T-helper 1 cell treated with Interleukin-12 subunit alpha and Interleukin-12 subunit beta and Interleukin-4 antibody, amounts not matched to agents 30 μg/mL and 1 μg/mL, for 36 hours (primary cell): ENCODE results near the gene TMEM178B.

Experiments
- H3K27ac Mint-ChIP-seq: one replicate; pipeline ENCODE4 v1.8.0; 2021; ENCODE audit warnings: mild to moderate bottlenecking, mixed read lengths
- H3K27me3 Mint-ChIP-seq: one replicate; pipeline ENCODE4 v1.8.0; 2021; ENCODE audit warnings: low read depth, mixed read lengths
- H3K36me3 Mint-ChIP-seq: one replicate; pipeline ENCODE4 v1.8.0; 2021; ENCODE audit warnings: low read depth, mixed read lengths
- H3K4me1 Mint-ChIP-seq: one replicate; pipeline ENCODE4 v1.8.0; 2021; ENCODE audit warnings: low read depth, mixed read lengths
- H3K4me3 Mint-ChIP-seq: one replicate; pipeline ENCODE4 v1.8.0; 2021; ENCODE audit warnings: mild to moderate bottlenecking, moderate library complexity, mixed read lengths
- H3K9me3 Mint-ChIP-seq: one replicate; pipeline ENCODE4 v1.8.0; 2021; ENCODE audit warnings: mixed read lengths

The TMEM178B gene

GRCh38 chr7:141522657-141523342 is 448.9 kb downstream of the TMEM178B start:
- H3K9me3 Mint-ChIP-seq: no peaks in the 10 kb centered on the region
- H3K4me3 Mint-ChIP-seq: no peak overlapping the region
- H3K4me1 Mint-ChIP-seq: peaks cover 4% of the 10 kb centered on the region
- no peak overlapping the region for H3K27ac Mint-ChIP-seq
- H3K36me3 Mint-ChIP-seq: no peaks in the 10 kb centered on the region
- H3K27me3 Mint-ChIP-seq: peaks cover 27% of the 10 kb centered on the region

- Mint-ChIP-seq H3K27me3 (peaks cover 42% of the 10 kb centered on the region), H3K4me1 (peaks cover 4% of the 10 kb centered on the region), H3K36me3 (no peaks in the 10 kb centered on the region), H3K27ac (no peak overlapping the region), H3K4me3 (no peak overlapping the region), H3K9me3 (no peaks in the 10 kb centered on the region)
Measured at GRCh38 chr7:141525973-141526514, 452.2 kb downstream of the TMEM178B start.

- Mint-ChIP-seq H3K9me3 (no peaks in the 10 kb centered on the region), H3K4me1 (peaks cover 4% of the 10 kb centered on the region)
Measured at GRCh38 chr7:141527076-141527475, 453.2 kb downstream of the TMEM178B start.

GRCh38 chr7:141528399-141528798 is 454.5 kb downstream of the TMEM178B start:
- H3K4me3 Mint-ChIP-seq: no peak overlapping the region
- H3K4me1 Mint-ChIP-seq: no peaks in the 10 kb centered on the region
- no peak overlapping the region for H3K27ac Mint-ChIP-seq
- peaks cover 46% of the 10 kb centered on the region for H3K27me3 Mint-ChIP-seq
- no peaks in the 10 kb centered on the region for H3K36me3 Mint-ChIP-seq
- H3K9me3 Mint-ChIP-seq: no peaks in the 10 kb centered on the region

More at GRCh38 chr7:141527076-141527475, 453.2 kb downstream of the TMEM178B start:
- Mint-ChIP-seq H3K27ac (no peak overlapping the region), H3K36me3 (no peaks in the 10 kb centered on the region), H3K27me3 (peaks cover 42% of the 10 kb centered on the region), H3K4me3 (no peak overlapping the region)
